ENCODE data around the gene ICE2.

- TF ChIP-seq CTCF (IDR thresholded peaks at IDR 0.05; ENCODE audit: insufficient read depth, low read depth, low read length), result no peak
- no peak for TF ChIP-seq EZH2 (IDR thresholded peaks at IDR 0.05; ENCODE audit: insufficient read depth, low read length)
Measured at GRCh38 chr15:60442763-60443162, 36.2 kb downstream of the ICE2 start.

Data from astrocyte (in vitro differentiated cells and primary cell).